ENCODE measurements around the gene NTMT1.
A peak's percentile ranks its signal among the peaks of the same experiment; 100 is the strongest.
"Not testable (repeated sequence)": the region's sequence is repeated elsewhere in the genome, so short reads cannot be mapped to it uniquely, and the experiment has no call there.

The NTMT1 gene

DNA sequence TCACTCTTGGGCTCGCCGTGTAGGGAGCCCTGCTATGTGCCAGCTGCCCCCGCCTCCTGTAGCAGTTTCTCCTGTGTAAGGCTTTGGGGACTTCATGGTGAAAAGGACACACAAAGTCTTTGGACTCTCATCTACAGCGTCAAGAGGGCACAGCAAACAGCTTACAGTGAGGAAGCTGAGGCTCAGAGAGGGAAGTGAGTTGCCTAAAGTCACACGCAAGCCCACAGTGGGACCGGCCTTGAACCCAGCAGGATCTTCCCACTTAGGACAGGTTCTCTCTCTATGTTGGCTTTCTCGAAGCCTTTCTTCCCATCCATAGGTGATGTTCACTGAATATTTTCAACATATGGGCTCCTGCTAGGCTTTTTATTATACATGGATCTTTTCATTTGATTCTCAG lies 29.7 kb downstream of the NTMT1 start:
- DNase-seq: no peak

DNA sequence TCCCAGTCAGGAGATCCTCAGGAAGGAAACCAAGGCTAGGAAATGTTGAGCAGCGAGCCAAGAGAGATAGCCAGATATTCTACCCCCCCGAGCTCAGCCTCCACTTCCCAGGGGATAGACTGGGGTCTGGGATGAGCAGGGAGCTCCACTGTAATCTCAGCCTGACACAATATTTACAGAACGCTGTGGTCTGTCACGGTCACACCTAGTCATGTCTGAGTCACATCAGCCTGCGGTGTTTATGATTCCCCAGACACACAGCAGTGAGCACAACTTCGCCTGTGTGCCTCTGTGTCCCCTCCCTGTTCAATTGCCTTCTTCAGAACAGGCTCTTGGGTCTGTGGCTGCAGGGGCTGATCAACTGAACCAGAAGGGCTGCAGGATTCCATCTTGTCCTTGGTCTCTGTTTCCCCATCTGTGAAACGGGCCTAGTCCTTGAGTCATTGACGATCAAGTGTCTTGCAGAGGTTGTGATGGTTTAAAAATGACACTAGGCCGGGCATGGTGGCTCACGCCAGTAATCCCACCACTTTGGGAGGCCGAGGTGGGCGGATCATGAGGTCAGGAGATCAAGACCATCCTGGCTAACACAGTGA lies 30.9 kb downstream of the NTMT1 start:
- DNase-seq: no peak

DNA sequence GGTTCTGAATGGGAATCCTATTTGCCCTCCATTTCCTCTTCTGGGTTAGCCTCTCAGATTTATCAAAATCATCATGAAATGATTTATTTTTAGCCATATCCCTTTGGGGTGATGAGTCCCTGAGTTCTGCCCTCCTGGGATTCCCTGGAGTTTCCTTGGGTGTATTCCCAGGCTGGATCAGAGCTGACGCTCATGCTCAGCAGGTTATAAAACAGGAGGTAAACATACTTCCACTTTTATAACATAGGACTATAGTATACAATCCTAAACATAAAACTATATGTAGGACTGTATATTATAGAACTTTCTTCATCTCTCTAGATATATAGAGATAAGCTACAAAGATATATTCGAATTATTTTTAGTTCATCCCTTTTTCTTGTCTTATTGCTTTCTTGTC lies 35.1 kb downstream of the NTMT1 start:
- DNase-seq: no peak

DNA sequence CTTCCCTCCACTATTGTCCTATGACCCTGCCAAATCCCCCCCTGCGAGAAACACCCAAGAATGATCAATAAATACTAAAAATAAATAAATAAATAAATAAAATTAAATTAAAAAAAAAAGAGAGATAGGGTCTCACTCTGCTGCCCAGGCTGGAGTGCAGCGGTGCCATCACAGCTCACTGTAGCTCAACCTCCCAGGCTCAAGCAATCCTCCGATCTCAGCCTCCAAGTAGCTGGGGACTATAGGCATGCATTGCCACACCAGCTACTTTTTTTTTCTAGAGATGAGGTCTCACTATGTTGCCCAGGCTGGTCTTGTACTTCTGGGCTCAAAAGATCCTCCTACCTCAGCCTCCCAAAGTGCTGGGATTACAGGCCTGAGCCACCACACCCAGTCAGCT lies 36.3 kb downstream of the NTMT1 start:
- not testable (repeated sequence) for DNase-seq

DNA sequence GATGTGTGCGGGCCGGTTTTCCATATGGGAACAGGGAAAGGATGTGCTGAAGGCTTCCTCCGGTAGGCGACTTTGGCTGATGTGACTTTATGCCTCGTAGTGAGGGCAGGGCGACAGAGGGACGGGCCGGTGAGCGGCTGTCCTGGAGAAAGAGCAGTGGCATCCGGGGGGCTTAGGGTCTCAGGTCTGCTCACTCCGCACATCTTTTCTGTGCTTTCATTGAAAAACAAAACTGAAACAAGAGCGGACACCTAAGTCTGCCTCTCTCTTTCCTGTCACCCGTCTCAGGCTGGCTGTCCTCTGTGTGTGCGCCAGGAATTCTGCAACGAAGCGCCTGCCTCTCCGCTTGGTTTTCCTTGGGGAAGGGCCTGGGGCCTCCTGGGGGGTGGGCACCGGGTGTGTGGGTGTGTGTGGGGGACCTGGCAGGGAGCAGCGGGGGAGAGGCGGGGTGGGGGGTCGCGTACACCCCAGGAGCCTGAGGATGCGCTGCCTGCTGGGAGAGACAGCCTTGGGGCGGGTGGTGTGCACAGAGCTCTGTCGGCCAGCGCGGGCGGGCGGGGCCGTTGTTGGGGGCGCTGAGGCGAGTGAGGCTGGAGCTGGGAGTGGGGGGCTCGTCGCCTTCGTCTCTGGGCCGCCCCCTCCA lies 38.9 kb downstream of the NTMT1 start:
- no peak for DNase-seq

DNA sequence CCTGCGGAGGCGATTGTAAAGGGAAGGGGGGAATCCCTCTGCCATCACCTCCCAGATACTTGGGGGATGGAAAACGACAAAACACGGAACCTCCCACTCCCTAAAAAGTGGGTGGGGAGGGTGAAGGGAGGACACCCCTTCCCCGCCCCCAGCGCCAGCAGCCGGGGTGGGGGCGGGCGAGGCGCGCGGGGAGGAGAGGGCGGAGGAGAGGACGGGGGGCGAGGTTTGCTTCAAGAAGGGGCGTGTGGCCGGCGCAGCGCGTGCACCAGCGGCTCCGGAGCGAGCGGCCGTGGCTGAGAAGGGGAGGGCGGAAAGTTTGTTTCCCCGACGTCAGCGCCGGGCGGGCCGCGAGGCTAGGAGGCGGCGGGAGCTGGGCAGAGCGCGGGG lies 39.4 kb downstream of the NTMT1 start, which contains the start of gene PRRX2:
Gene PRRX2 (plus strand): TSS at position 259 of the 387 bp plus-strand sequence. CDS start 221 bp downstream, outside the sequence.
- no peak for DNase-seq

DNA sequence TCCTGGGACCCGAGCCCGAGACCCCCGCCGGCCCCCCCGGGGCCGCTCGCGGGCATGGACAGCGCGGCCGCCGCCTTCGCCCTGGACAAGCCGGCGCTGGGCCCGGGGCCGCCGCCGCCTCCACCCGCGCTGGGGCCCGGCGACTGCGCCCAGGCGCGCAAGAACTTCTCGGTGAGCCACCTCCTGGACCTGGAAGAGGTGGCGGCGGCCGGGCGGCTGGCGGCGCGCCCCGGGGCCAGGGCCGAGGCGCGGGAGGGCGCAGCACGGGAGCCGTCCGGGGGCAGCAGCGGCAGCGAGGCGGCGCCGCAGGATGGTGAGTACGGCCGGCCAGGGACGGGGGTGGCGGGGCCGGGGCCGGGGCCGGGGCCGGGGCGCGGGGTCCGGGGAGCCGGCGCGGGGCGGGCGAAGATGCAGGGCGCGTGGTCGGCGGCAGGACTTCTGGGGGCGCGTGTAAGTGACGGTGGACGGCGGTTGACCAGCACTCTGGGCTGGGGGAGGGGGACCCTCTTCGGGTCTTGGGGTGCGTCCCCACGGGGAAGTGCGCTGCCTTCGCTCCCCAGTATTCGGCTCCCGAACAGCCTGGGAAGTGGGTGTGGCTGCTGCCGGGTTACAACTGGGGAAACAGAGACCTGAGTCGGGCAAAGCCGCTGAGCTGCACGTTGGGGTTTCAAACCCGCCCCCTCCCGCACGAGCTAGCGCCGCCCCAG lies 40.0 kb downstream of the NTMT1 start:
- DNase-seq: no peak

DNA sequence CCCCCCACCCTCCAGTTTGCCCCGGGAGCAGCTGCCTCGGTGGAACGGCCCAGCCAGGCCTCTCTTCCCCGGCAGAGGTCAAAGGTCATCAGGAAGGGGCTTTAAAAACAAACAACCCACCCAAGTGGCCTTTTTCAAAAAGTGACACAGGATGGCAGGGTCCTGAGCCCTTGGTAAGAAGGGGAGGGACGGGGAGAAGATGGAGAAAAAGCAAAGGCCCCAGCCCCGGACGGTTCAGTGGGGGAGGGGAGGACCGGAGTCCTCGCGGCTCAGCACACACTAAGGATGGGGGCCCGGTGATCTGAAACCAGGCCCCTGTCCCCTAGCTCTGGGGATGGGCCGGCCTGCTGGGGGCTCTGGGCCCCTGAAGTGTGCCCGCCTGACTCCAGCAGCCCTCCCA lies 40.6 kb downstream of the NTMT1 start:
- no peak for DNase-seq

DNA sequence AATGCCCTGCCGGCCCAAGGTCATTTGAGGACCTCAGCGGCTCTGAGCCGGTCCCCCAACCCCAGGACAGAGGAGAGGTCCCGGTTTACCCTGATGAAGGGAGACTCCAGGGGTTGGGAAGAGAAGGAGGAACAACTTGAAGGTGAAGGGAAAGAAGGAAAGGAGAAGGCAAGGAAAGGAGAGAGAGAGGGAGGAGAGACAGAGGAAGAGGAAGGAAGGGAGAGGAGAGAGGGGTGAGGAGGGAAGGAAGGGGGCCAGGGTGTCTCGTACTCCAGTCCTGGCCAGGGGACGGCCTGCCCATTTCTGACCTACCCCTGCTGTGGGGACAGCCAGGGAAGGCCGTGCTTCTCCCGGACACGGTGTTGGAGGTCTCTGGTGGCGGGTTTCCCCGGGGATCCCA lies 41.4 kb downstream of the NTMT1 start:
- DNase-seq: no peak

DNA sequence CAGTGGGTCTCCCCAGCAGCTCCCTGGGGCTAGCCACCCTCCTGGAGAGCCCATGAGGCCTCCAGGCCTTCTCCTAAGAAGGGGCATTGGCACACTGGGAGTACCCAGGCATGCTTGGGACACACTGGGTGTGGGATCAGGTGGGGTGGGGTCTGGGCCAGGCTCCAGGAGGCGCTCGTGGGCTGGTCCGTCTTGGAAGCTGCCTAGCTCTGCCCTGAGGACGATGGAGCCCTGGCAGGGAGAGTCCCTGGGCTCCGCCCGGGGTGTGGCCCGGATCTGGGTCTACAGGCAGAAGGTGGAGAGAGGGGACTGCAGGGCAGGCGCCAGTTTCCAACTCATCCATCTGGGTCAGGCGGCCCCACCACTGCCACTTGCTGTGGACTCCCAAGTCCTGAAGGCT lies 41.9 kb downstream of the NTMT1 start:
- no peak for DNase-seq

DNA sequence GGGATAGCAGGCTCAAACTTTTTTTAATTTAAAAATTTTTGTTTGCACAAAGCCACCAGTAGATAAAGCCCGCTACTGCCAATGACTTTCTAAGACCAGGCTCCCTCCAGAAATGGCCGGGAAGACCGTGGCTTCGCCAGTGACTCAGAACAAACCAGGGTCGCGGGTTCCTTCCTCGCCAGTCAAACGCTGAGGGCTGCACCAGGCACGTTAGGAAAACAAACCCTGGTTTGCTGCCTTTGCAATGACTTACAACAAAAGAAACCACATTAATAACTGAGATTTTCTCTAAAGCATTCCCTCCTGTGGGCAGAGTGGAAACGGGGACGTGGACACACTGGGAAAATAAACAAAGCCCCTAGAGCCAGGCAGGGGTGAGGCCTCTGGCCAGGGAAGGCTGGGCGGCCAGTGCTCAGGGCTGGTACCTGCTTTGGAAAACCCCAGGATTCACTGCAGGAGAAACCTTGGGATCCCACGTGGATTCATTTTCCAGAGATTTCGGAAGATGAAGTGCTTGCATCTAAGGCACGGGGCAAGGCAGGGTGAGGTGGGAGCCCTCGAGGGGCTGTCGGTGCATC lies 43.3 kb downstream of the NTMT1 start:
- no peak for DNase-seq

DNA sequence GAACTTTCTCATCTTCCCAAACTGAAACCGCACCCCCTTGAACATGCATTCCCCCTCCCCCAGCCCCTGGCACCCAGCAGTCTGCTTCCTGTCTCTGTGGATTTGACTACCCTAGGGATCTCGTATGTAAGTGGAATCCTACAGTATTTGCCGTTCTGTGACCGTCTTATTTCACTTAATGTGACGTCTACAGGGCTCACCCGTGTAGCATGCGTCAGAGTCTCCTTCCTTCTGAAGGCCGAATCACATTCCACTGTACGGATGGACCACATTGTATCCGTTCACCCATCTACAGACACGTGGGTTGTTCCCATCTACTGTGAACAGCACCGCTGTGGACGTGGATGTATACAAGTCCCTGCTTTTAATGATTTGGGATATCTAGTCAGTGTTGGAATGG lies 44.0 kb downstream of the NTMT1 start:
- no peak for DNase-seq

DNA sequence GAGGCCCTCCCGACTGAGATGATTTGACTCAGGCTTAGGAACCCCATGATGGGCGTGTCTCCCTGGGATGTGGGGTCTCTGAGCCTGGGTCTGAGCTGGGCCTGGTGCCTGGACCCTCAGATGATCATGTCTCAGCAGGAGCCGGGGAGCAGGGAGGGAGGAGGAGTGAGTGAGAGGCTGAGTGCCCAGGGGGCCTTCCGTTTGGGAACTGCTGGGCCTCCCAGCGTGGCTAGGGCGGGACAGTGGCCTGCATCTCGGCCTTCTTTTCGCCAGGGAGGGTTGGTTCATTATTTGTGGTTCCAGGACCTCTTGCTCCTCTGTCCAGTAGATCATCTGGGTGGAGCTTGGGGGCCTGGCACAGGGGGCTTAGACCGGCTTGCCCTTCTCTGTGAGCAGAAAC lies 45.1 kb downstream of the NTMT1 start:
- DNase-seq: no peak

DNA sequence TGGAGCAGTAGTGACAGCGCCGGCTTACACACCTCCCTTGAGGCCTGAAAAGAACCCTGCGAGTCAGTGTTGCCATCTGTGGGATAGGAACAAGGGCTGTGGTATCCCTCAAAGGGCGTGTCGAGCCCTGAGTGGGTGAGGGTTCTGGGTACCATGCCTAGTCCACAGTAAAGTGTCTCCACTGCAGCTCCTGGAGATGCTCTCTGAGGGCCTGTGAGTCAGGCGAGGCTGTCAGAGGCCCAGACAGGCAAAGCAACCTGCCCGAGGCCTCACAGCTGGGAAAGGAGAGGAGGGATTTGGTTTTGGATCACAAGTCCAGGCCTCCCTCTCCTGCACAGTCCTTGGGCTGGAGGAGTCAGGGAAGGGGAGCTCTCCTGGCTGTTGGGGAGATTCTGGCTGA lies 45.6 kb downstream of the NTMT1 start:
- DNase-seq: no peak

DNA sequence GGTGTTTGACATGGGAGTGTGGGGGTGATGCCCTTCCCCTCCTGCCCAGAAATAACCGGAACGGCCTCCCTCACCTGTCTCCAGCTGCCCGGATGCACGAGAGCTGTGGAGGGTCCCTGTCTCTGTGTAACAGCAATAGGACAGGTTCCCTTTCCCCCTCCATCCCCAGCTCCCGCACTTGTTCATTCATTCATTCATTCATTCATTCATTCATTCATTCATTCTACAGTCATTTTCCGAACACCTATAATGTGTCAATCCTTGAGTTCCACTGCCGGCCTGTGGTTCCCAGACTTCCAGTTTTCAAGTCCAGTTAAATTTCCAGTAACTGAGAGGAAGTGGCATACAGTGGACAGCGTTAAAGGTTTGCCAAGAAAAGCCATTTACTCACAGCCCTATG lies 46.7 kb downstream of the NTMT1 start:
- DNase-seq: no peak

DNA sequence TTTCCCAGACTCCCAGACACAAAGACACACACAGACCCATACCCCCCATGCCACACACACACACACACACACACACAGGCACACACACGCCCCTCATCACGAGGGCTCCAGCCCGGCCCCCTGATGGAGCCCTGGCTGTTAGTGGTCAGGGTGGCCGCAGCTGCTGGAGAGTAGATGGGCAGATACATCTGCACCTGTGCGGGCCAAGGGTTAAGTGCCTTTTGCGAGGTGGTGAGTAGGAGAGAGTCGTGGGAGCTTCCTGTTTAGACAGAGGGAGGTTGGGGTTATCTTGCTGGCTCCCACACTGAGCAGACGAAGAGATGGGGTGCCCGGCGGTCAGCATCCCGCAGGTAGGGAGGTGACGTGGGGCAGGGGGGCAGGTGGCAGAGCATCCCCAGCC lies 47.6 kb downstream of the NTMT1 start:
- no peak for DNase-seq

DNA sequence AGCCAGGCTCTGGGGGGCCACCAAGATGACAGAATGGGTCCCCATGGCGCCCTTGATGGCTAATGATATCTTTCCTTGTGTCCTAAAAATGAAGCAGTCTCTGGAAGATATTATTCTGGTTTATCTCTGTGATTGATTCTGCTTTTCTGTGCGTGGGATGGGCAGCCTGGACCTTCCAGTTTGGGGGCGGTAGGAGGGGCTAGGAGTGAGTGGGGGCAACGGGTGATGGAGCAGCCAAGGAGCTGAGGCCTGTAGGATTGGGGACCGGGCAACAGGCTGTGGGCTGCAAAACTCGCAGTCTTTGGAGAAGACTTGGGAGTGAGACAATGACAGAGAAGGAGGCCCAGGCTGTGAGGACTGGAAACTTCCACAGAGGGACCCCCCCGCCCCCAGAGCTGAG lies 48.3 kb downstream of the NTMT1 start:
- DNase-seq: no peak

DNA sequence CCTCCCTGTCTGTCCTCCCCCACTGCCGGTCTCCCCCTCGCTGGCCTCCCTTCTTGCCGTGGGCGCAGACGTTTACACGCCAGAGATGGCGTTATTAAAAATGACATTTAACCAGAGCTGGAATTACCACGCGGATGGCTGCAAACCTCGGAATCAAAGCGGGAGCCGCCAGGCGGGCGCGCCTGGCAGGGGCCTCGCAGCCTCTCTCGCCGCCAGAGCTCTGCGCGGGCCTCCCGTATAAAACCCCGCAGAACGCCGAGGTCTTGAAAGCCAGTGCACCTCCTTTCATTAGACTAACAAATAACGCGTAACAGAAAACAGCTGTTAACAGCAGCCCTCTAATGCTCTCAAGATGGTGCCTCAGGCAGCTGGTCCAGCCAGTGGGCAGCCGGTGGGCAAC lies 49.7 kb downstream of the NTMT1 start:
- no peak for DNase-seq

DNA sequence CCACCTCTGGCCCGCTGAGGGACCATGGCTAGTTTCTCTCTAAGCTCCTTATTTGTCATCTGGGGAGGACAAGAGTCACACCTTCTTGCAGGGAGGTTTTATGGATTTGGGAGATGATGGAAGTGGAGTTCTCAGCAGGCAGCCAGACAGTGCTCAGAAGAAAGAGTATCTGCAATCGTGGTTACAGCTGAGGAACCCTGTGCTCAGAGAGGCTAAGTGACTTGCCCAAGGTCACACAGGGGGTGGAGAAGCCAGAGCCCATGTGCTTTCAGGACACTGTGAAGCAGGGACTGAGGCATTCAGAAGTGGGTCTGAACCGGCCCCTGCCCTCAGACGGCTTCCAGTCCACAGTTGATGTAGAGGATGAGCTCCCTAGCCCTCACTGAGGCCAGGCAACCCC lies 50.3 kb downstream of the NTMT1 start:
- DNase-seq: no peak

DNA sequence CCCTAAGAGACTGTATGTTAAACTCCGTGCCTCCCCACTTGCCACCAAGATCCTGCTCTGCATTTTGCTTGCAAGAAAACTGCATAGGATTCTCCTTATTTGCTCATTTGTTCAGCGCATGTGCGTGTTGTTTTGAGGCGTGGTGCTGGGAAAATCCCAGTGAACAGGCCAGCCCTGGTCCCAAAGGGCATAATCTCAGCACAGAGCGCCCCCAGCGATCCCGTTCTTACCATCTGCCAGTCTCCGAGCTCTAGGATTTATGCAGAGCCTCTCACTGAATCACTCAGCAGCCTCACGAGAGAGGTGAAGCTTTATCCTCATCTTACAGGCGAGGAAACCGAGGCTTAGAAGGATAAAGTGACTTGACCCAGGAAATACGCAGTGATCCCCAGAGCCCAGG lies 51.0 kb downstream of the NTMT1 start:
- peak; percentile 46 for DNase-seq

DNA sequence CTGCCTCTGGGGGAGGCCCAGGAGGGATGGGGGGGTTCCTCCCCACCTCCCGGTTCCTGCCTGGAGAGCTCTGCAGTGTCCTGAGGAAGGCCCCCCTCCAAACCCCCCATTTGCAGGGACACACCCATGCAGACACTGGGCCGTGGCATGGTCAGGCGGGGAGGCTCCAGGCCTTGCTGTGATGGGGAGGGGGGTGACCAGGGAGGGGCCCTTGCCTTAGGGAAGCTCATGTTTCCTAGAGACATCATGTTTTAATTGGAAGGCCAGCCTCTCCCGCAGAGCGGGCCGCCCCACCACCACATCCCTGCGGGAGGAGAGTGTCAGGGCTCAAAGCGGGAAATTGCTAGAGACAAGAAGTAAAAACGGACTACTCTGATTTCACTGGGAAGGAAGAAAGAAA lies 51.5 kb downstream of the NTMT1 start:
- DNase-seq: no peak

DNA sequence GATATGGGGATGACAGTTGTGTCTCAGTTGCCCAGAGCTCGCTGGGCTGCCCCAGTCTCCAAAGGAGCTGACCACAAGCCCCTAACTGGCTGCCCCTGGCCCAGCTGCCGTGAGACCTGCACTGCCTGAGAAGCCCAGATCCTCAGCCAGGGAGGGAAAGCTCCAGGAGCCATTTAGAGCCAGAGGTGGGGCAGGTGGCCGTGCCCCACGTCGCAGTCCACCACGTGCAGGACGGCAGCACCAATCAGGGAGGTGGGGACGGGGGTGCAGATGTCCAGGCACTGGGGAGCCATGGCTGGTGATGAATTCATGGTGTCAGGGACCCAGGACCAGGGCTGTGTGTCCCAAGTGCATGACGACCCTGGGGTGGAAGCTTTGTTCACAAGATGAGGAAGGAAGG lies 52.9 kb downstream of the NTMT1 start:
- no peak for DNase-seq

DNA sequence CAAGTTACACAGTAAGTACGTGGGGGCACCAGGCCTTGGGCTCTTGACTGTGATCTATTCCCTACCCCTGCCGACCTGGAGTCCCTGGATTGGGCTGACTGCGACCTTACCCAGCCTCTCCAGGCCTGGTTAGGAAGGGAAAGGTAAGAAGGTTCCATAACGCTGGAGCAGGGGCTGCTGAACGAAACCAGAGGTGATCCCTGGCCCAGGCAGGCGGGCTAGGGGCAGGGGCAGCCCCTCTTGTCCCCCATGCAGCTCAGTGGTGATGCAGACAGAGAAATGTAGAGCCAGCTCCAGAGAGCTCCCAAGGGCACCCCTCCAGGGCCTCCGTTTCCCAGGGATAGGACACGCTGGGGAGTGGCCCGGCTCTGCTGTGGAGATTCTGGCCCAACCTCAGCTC lies 53.6 kb downstream of the NTMT1 start:
- DNase-seq: no peak

DNA sequence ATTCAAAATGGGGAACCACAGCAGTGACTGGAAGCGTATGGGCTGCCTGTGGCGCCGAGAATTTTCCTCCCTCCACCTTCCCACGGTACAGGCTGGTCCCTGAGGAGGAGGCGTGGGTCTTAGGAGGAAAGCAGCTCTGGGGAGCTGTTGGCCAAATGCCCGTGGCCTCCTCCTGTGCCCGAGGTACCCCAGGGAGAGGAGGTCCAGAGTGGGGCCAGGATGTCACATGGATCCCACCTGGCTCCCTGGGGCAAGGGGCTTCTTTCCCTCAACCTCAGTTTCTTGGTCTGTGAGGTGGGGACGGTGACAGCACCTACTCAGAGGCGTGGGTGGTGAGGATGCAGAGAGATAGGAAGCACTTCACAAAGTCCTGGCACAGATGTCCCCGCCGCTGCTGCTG lies 56.0 kb downstream of the NTMT1 start:
- no peak for DNase-seq

All from NCI-H1694 treated with DMSO at 0.1 percent for 48 hours (cell line).